Occipital lobe (tissue), 2 donors: ENCODE results near the gene BAZ2B. TPM values are rescaled to one million over a fixed set of nuclear protein-coding genes. Genes with fewer than 3 reads are reported as not detected.

Experiments used
- DNase-seq: peaks from one replicate; lab custom pipeline; 2025; lab: John Stamatoyannopoulos, UW
- total RNA-seq: library from RNA; depleted of rRNA; stranded (reverse); fragments of >200 nt; gene quantifications from one replicate; pipeline ENCODE4 v1.2.3, GENCODE V29; 2014

BAZ2B gene
- total RNA-seq, 1 donor from 2014 or later = 189 TPM

DNA sequence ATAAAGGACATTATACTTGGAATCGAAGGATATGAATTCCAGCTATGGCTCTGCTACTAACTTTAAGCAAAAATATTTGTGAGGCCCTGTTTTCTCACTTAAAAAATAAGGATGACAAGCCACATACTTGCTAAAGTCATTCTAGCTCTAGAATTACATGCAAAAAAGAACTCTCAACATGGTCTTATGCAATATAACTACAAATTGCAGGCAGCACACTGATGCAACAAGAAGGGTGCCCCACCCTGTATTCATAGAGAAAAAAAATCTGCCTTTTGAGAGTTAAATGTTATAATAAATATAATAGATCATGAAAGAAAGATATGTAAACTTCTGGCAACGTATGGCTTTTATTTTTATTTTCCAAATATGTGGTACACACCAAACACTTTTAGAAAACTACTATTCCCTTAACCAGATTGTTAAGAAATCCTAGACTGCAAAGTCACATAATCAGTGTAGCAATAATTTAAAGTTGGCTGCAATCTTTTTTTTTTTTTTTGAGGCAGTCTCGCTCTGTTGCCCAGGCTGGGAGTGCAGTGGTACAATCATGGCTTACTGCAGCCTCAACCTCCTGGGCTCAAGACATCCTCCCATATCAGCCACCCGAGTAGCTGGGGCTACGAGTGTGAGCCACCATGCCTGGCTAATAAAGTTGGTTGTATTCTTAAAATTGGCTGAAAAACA, 289.6 kb downstream of the BAZ2B start:
- DNase-seq = no peak

DNA sequence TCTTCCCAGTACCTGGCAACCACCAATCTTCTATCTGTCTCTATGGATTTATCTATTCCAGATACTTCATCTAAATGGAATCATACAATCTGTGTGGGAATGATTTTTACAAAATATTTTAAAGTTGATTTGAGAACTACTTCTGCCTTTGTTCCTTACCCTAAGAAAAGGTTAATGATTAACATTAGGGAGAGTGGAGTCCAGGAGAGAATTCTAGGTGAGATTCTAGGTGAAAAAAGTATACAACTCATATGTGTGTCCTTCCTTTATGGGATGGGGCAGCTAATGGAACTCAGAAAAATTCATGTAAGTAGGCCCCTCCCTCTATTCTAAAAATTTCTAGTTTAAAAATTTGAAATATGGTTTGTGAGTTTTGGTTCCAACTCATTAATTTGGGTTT, 293.9 kb downstream of the BAZ2B start:
- DNase-seq = no peak

GRCh38 chr2:159317392-159318088, 298.8 kb downstream of the BAZ2B start:
- DNase-seq = no peak

- no peak for DNase-seq
Measured at GRCh38 chr2:159307942-159308341, 308.4 kb downstream of the BAZ2B start.

- DNase-seq = no peak
Measured at GRCh38 chr2:159300586-159300985, 315.8 kb downstream of the BAZ2B start.

GRCh38 chr2:159298967-159299366, 317.4 kb downstream of the BAZ2B start:
- no peak for DNase-seq

- DNase-seq = no peak
Measured at GRCh38 chr2:159297042-159297707, 319.2 kb downstream of the BAZ2B start.

- DNase-seq = no peak
Measured at GRCh38 chr2:159292157-159292556, 324.2 kb downstream of the BAZ2B start.

- DNase-seq = no peak
Measured at GRCh38 chr2:159290289-159290907, 325.9 kb downstream of the BAZ2B start.

DNA sequence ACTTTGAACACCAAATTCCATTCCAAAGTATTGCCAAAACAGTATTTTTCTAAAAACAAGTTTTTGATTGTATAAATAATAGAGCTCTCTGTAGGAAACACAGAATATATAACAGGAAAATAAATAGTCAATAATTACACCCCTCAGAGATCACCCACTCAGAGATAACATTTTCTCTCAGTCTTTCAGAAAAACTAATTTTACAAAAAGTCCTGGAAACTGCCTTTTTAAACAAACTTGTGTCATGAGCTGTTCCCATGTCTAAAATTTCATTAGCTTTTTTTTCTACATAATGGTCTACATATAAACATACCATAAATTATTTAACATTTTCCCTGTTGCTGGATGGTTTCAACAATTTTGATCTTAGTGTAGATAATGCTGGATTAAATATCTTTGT, 328.6 kb downstream of the BAZ2B start:
- no peak for DNase-seq

- peak; percentile 98 for DNase-seq
Measured at GRCh38 chr2:159286709-159287441, 329.5 kb downstream of the BAZ2B start.

- DNase-seq = peak; percentile 33
Measured at GRCh38 chr2:159285929-159286708, 330.2 kb downstream of the BAZ2B start, which contains the start of gene WDSUB1. Gene WDSUB1, minus strand, starts transcription at chr2:159286703. Its CDS starts 3,634 bp downstream, at chr2:159283069.

DNA sequence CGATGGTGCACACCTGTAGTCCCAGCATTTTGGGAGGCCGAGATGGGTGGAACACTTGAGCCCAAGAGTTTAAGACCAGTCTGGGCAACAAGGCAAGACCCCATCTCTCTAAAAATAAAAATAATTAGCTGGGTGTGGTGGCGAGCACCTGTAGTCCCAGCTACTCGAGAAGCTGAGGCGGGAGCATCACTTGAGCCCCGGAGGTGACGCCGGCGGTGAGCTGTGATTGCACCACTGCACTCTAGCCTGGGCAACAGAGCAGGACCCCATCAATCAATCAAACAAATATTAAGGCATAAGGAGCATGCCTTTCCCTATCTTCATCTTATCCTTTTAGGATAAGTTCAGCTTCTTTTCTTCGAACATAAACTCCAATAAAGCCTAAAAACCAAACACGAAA, 330.9 kb downstream of the BAZ2B start:
- DNase-seq = no peak

- DNase-seq = no peak
Measured at GRCh38 chr2:159283529-159283928, 332.8 kb downstream of the BAZ2B start.

GRCh38 chr2:159281002-159281401, 335.3 kb downstream of the BAZ2B start:
- no peak for DNase-seq

DNA sequence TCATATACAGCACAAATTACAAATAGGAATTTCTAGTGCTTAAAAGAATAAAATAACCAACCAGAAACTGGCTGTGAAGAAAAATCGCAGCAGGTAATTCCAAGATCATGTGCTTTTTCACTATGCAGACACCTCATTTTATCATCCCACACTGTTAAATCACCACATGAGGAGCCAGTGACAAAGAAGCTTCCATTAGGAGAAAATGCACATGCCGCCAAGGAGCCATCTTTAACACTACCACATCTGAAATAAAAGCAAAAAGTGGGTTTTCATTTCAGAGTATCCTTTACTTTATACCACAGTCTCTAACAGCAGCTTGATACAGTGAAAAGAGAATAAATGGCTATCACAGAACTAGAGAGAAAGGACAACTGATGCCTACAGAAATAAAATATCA, 336.6 kb downstream of the BAZ2B start:
- no peak for DNase-seq

- DNase-seq = no peak
Measured at GRCh38 chr2:159275111-159275510, 341.2 kb downstream of the BAZ2B start.

- no peak for DNase-seq
Measured at GRCh38 chr2:159272156-159272555, 344.2 kb downstream of the BAZ2B start.

GRCh38 chr2:159270744-159271379, 345.5 kb downstream of the BAZ2B start:
- no peak for DNase-seq
